Measurements from ENCODE around the gene GATA6.
"Not testable (repeated sequence)": the region's sequence is repeated elsewhere in the genome, so short reads cannot be mapped to it uniquely, and the experiment has no call there.

Gene GATA6

DNA sequence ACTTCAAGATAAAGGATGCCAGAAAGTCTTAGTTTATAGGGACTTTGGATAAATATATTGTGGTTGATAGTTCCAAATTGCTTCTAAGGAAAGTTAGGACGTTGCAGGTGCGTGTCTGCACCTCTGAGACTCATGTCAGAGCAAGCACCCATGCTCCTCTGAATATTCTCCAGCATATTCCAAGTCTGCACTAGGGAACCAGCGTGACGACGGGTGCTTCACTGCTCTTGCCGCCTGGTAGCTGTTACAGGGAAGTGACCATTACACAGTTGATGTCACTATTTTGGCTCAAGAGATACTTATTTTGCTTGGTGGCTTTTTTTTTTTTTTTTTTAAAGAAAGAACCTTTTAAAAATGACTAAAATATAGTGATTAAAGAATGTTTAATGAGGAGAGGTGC is 35.6 kb downstream of the GATA6 start:
- DNase-seq (ENCODE audit: low read depth in 2 of 2), result no peak

DNA sequence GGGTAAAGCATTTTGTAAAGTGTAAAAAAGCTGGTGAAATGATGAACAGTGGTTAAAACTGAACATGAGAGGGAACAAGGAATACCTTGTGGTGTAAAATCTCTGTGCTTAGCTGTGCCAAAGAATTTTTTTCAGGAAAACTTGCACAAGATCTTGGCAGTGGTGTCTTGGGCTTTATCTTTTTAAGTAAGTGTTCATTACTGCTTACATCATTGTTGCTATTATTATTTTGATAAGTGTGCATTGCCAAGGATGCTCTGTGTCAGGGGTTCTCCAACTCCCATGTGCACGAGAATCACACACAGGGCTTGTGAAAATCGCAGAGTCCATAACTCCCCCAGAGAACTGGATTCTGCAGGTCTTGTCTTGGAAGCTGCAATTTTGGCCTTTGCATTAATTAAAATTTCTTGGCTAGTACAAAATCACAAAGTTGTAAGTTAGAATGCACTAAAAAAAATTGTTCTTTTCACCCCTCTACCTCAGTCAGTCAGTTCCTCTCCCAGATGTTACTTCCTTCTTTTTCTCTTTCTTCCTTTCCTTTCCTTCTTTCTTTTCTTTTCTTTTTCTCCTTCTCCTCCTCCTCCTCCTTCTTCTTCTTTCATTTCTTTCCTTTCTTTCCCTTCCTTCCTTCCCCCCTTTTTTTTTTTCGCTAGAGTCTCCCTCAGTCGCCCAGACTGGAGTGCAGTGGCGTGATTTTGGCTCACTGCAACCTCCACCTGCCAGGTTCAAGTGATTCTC is 37.8 kb downstream of the GATA6 start:
- no peak for DNase-seq (ENCODE audit: low read depth in 2 of 2)

DNA sequence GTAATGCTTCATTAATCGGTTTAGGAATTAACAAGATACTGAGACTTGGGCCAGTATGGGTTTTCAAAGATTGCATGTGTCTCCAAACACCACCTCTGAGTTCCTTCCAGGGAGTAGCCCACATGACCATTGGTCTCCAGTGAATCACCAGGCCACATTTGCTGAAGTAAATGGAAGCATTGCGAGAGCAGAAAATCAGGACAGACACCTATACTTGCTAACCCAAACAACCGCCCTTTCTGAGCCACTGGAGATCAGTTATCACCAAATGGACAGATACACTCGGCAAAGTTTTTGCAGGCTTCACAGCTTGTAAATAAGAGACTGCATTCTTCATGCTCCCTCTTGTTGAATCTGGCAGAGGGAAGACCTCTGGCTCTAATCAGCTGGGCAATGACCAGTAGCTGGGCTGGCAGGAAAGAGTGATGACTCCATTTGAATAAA is 40.9 kb downstream of the GATA6 start:
- no peak for DNase-seq (ENCODE audit: low read depth in 2 of 2)

DNA sequence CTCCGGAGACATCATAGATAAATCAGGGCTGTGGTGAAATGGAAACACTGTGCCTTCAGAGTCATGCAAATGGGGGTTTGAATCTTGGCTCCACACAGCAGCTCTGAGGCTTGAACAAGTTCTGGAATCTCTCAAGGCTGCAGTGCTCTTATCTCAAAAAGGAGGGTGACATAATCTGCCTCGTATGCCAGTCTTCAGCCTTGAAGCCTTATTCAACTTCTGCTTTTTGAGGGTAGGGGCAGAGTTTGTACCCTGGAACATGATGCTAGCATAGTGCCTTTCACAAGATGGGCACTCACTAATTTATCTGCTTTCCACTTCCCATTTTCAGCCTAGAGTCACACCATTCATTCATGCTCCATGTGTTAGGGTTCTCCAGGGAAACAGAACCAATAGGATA is 42.3 kb downstream of the GATA6 start:
- no peak for DNase-seq (ENCODE audit: low read depth in 2 of 2)

DNA sequence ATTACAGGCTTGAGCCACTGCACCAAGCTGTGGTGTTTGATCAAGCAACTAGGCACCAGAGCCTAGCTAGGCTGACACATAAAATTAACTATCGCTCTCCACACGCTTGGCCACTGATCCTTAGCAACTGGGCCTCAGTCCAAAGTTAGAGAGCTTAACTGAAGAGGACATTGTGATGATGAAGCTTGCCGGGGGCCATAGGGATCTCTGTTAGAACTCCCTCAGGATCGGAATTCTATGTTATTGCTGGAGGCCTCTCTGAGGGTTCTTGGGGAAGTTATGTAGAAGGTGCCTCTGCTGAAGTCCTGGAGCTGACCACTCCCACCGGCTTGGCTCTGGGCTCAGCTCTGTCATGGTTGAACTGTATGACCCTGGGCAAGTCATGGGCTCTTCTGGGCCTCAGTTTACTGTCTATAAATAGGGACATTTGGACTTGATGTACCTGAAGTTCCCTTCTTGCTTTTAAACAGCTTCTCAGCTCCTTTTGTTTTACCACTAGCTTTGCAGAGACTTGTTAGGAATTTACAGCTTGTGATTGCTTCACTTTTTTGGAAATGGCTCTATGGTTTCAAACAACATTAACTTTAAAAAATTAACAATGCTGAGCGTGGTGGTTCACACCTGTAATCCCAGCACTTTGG is 44.1 kb downstream of the GATA6 start:
- DNase-seq (ENCODE audit: low read depth in 2 of 2), result no peak

DNA sequence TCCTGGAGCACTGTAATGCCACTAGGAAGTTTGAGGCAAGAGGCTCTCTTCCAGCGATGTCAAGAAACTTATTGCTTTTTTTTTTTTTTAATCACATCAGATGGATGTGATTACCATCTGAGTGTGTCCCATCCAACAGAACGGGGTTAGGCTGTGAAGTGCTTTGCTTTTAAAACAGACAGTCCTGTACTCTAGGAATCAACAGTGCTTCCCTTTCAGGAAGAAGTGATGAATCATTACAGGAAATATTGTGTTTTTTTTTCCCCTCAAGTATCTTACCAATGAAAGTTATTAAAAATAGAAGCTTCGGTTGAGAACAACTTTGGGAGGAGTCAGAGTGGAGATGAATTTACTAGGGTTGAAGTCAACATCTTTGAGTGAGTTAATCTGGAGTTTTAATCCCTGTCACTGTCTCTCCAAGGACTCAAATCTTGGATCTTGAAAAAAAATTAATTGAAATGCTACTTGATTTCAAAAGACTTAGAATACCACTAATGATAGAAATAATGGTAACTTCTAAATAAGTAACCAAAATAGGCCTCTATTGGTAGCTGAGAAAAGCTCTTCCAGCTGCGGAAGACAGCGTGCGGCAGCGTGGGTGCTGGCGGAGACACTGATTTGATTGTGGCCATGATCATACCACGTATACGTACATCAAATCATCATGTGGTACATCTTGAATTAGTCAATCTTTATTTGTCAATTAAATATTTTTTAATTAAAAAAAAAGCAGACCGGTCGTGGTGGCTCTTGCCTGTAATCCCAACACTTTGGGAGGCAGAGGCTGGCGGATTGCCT is 45.5 kb downstream of the GATA6 start:
- no peak for DNase-seq (ENCODE audit: low read depth in 2 of 2)

DNA sequence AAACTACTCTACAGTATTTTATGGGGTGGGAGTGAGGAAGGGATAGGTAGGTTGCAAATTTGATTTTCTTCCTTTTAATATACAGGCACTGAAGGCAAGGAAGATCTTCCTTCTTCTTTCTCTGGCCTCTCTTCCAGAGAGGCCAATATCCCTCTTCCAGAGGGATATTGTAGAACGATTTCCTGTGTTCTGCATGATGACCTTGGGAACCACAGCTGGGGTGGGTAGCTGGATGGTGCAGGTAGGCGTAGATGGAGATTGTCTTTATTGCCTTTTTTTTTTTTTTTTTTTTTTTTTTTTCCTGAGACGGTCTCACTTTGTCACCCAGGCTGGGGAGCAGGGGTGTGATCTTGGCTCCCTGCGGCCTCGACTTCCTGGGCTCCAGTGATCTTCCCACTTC is 49.4 kb downstream of the GATA6 start:
- DNase-seq (ENCODE audit: low read depth in 2 of 2), result no peak

DNA sequence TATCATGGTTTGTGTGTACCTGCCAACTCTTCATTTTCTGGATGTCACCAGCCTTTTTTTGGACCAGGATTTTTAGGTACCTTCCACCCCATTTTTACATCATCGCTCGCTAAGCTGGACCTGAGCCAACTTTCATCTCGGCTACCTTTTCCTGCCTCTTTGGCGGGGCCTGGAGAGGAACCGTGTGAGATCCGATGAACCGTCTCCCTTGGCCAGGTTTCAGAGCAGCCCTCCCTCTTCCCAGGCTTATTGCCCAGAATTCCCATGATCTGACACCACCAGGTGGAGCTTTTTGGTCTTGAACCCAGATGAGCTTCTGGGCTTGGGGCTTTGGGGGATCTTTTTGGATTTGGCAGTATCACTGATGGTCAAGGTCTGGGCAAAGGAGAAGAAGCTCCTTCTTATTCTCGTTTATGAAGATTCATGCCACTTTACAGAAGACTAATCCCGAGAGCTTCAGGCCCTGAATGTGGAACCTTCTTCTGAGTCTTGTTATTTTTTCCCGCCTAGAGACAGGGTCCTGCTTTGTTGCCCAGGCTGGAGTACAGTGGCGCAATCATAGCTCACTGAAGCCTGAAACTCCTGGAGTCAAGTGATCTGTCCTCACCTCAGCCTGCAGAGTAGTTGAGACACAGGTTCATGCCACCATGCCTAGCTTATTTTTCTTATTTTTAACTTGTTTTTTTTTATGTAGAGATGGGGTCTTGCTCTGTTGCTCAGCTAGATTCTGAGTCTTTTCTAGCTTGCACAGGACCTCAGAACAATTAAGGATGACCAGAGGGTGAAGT is 50.4 kb downstream of the GATA6 start:
- DNase-seq (ENCODE audit: low read depth in 2 of 2), result no peak

DNA sequence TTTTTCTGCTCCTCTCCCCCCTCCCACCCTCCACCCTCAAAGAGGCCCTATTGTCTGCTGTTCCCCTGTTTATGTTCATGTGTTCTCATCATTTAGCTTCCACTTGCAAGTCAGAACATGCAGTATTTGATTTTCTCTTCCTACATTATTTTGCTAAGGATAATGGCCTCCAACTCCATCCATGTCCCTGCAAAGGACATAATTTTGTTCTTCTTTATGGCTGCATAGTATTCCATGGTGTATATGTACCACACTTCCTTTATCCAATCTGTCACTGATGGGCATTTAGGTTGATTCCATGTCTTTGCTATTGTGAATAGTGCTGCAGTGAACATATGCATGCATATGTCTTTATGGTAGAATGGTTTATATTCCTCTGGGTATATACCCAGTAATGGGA is 51.2 kb downstream of the GATA6 start:
- not testable (repeated sequence) for DNase-seq (ENCODE audit: low read depth in 2 of 2)

DNA sequence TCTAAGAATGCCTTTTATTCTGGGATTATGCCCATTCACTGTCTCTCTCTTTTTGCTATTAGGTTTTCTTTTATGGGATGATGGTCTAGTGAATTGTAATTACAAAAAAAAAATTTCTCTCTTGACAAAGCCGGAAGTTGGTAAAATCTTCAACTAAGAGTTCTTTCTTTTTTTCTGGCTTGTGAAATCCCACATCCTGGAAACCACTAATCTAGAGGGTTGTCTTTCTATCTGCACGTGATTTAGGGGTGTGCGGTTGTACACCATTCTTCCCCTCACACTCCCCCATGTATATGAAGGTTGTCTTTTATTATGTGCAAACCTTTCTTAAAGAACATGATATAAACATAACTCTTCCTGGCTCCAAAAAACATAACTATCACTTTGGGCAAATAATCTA is 52.0 kb downstream of the GATA6 start:
- no peak for DNase-seq (ENCODE audit: low read depth in 2 of 2)

DNA sequence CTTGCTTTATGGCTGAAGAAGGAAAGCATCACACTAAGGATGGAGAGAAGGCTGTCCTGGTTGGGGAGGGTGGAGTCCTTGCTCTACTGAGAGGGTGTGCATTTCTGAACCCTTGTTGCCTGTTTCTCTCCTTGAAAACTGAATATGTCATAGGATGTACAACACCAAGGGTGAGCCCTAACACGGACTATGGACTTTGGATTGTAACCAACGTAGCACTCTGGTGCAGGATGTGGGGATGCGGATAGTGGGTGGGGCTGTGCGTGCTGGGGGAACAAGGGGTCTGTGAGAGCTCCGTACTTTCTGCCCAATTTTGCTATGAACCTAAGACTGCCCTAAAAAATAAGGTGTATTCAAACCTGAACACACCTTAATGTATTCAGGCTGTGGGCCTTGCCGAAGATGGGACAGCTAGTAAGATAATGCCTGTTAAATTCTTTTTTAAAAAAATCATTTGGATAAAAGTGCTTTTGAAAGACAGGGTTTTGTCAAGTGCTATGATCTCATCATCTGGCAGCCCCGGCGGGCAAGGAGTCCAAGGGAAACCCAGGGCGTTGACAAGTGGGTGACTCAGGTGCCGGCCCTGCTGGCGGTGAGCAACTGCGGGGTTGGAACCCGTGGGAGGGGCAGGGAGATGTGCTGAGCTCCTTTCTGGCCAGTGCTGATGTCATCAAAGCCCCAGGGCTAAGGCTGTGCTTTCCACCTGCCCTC is 54.0 kb downstream of the GATA6 start:
- peak; percentile 36 for DNase-seq (ENCODE audit: low read depth in 2 of 2)

DNA sequence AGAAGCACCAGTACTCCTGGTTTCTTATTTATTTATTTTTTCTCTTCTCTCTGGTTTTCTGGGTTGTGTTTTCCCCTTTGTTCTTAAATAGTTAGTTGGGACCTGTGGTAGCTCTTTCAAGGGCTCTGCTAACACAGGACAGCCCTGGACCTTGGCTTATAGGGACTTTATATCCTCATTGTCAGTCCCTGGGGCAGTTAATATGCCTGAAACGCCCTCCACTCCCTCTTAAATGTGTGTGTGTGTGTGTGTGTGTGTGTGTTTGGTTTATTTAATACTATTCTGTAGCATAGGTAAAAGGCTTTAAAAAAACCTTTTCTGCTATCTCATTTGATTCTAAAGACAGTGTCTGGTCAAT is 54.6 kb downstream of the GATA6 start:
- DNase-seq (ENCODE audit: low read depth in 2 of 2), result no peak

DNA sequence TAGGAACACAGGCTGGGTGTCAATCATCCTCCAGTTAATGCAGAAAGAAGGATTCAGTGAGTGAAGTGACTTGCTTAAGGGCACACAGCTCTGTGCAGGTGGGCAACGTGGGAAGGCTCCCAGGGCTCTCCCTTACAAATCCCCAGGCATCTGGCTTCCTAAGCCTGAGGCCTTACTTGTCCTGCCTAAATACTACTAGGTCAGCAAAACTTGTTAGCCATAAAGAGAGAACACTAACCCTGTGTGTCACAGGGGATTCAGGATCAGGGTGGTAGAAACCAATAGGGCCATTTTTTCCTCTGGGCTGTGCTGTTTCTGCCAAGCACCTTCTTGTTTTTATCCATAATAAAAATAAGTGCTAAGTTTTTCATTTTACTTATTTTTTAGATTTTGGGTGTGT is 55.0 kb downstream of the GATA6 start:
- no peak for DNase-seq (ENCODE audit: low read depth in 2 of 2)

DNA sequence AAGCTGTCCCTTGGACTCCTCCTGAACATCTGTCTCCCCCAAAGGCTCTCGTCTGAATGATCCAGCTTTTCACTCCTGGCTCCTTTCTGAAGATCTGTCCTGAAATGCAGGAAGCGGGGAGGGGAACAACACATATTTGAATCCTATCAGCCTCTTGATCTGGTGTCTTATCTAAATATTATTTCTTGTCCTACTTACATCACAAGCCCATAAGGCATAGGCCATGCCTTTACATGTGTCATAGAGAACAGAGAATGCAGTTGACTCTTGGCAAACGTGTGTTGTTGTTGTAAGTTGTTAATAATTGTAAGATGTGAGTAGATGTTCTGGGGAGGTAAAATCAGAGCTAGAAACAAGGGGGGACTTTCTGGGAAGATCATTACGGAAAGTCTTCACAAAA is 57.4 kb downstream of the GATA6 start:
- no peak for DNase-seq (ENCODE audit: low read depth in 2 of 2)

DNA sequence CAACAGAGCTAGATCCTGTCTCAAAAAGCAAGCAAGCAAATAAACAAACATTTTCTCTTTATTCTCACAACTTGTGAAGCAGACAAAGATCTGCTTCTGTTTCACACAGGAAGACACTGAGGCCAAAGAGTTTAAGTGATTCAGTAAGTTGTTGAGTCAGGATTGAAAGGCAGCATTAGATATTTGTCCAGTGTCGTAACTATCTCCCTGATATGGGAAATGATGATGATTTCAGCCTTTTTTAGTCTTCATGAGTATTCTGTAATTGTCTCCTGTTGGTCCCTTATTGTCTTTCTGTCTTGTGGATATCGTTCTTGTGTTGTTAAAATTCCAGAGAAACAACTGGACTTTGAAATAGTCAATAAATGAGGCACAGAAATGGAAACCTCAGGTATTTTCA is 59.6 kb downstream of the GATA6 start:
- peak in 1 of 2 experiments; percentile 3 for DNase-seq (ENCODE audit: low read depth in 2 of 2)

DNA sequence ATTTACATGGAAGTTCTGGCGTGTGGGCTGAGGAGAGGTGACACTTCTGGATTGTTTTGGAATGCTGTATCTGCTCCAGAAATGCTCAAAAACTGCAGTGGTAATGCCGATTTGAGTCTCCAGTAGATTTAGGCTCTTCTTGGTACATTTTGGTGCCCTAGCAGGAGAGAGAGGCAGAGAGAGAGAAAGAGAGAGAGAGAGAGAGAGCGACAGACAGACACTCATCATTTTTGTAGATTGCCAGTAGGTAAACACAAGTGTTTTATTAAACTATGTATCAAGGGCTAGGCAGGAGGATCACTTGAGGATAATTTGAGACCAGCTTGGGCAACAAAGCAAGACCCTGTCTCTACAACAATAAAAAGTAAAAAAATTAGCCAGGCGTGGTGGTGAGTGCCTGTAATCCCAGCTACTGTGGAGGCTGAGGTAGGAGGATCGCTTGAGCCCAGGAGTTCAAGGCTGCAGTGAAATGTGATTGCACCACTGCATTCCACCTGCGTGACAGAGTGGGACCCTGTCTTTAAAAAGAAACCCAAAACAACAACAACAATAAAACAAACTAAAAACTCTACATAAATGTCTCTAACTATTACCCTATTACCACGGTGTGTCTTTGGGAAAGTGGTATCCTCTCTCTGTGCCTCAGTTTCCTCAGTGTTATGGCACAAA is 60.2 kb downstream of the GATA6 start:
- no peak for DNase-seq (ENCODE audit: low read depth in 2 of 2)

DNA sequence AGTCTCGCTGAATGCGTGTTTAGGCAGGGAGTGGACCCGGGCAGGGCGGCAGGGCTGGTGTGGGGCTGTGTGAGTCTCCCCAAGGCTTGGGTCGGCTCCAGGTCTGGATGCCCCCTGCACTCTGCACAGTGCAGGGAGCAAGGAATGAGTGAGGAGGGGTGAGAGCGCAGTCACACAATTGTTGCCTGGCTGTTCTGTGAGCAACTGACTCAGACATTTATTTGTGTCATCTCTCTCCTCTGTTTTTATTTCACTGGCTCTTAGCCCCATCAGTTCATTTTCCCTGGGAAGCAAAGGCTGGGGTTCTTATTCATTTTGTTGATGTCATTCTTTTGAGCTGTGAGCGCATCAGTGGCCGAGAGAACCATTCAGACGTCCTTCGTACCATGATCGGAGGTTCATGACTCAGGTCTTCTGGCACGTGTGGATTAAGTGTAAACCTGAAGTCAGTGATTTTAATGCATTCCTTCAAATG is 61.1 kb downstream of the GATA6 start:
- peak; percentile 16 to 20 for DNase-seq (ENCODE audit: low read depth in 2 of 2)

DNA sequence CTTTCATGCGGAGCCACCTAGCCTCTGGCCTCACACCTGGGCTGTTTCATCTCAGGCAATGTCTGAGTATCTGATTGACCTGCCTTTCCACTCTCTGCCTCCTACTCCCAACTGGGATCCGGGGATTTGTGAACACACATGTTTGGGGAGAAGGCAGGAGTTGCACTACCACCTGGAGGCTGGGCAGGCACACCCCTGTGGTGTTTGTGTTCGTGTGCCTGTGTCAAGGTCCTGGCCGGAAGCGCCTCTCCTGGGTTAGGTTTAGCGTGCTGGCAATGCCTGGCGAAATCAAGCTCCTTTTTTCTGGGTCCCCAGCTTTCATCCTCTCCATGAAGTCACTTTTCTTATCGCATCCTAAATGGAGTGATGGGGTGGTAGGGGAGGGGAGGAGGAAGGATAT is 63.9 kb downstream of the GATA6 start:
- DNase-seq (ENCODE audit: low read depth in 2 of 2), result no peak

DNA sequence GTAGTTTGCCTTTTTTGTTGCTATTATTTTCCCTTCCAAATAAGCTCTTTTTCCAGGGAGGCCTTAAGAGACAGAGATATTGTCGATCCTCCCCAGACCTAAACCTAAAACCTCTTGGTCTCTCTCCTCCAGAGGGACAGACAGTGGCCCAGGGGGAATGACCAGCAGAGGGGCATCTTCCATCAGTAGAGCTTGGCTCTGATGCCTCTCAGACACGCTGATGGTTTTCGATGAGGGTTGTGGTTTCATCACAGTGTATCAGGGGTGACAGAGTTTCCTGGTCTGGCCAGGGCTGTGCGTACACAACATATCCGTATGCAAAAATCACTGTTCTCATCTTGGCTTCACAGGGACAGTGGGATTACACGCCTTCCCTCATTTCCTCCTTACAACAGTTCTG is 68.6 kb downstream of the GATA6 start:
- no peak for DNase-seq (ENCODE audit: low read depth in 2 of 2)

DNA sequence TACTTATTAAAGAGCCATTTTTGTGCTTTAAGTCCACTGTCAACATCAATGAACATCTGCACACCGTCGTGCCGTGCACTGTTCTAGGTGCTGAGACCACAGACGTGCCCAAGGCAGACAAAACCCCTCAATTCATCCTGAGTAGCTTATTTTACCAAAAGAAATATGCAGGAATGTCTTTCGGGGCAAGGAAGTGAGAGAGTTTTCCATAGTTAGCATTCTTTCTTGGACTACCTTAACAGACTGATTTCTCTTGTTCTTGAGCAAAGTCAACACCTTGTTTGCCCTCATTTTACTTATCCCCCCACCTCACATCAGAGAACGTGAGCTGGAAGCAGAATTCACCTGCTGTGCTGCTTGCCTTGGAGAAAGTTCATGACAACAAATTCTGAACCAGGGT is 69.3 kb downstream of the GATA6 start:
- DNase-seq (ENCODE audit: low read depth in 2 of 2), result no peak

DNA sequence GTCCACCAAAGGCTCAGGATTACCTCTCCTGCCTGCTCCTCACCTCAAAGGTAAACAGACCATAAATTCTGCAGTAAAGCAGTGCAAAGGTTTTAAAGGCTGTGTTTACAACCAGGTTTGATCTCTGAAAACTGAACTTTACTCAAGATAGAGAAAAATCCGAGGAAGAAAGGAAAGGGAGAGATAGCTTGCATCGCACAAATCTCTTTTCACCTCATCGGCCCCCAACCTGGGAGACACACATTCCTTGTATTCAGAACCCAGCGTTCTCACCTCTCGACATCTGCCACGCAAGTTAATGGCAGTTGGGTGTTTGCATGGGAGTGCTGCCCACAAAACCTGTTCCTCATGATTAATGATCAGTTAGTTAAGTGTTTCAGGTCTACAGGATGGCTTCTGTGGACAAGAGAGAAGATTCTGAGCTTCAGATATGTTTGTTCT is 72.6 kb downstream of the GATA6 start:
- DNase-seq (ENCODE audit: low read depth in 2 of 2), result no peak
